PFSK-1 (cell line): ENCODE results near the gene LTBP2.

Experiments used
- FOXP2 ChIP-seq: optimal IDR thresholded peaks from 2 replicates; pipeline ENCODE3; 2011; ENCODE audit warnings: borderline replicate concordance, control low read depth, inconsistent platforms; ENCODE audit not compliant: insufficient read depth; ENCODE audit errors: extremely low read length, extremely low read depth
- POLR2AphosphoS5 ChIP-seq: IDR thresholded peaks from 2 replicates; pipeline ENCODE4 v1.6.1; 2012; ENCODE audit warnings: low read depth, mild to moderate bottlenecking, control low read depth, low read length, moderate library complexity
- REST ChIP-seq, 2 experiments: IDR thresholded peaks; 2 replicates each; pipeline versions ENCODE4 v1.6.1 to v1.8.0; 2011 to 2012; ENCODE audit warnings: low read depth in 2 of 2, low read length in 2 of 2, control low read depth in 1 of 2, inconsistent platforms in 1 of 2, mild to moderate bottlenecking in 1 of 2, moderate library complexity in 1 of 2; ENCODE audit not compliant: insufficient read depth in 1 of 2
- SIN3A ChIP-seq: IDR thresholded peaks from 2 replicates; pipeline ENCODE4 v1.6.1; 2012; ENCODE audit warnings: mild to moderate bottlenecking, low read length, moderate library complexity, borderline replicate concordance; ENCODE audit not compliant: insufficient read depth
- TAF1 ChIP-seq: IDR thresholded peaks from 2 replicates; pipeline ENCODE4 v1.6.1; 2012; ENCODE audit warnings: low read length, control low read depth, borderline replicate concordance; ENCODE audit not compliant: insufficient read depth

Gene LTBP2

GRCh38 chr14:74589291-74589879, 22.7 kb downstream of the LTBP2 start:
- TF ChIP-seq POLR2AphosphoS5 (no peak), REST (IDR thresholded peaks at IDR 0.05; ENCODE audit: insufficient read depth in 1 of 2, low read depth in 2 of 2, low read length in 2 of 2) (no peak), FOXP2 (no peak), TAF1 (no peak), SIN3A (no peak)

- TF ChIP-seq REST (IDR thresholded peaks at IDR 0.05; ENCODE audit: insufficient read depth in 1 of 2, low read depth in 2 of 2, low read length in 2 of 2) (no peak), TAF1 (no peak), SIN3A (no peak), FOXP2 (no peak)
Observed at GRCh38 chr14:74587363-74587707, 24.7 kb downstream of the LTBP2 start.

GRCh38 chr14:74586681-74587362, 25.2 kb downstream of the LTBP2 start:
- TF ChIP-seq FOXP2 (no peak), REST (IDR thresholded peaks at IDR 0.05; ENCODE audit: insufficient read depth in 1 of 2, low read depth in 2 of 2, low read length in 2 of 2) (no peak)

- TF ChIP-seq REST (IDR thresholded peaks at IDR 0.05; ENCODE audit: insufficient read depth in 1 of 2, low read depth in 2 of 2, low read length in 2 of 2) = no peak
- no peak for TF ChIP-seq FOXP2
- TF ChIP-seq SIN3A = no peak
- TF ChIP-seq TAF1 = no peak
- TF ChIP-seq POLR2AphosphoS5 = no peak
Observed at GRCh38 chr14:74585406-74586335, 26.4 kb downstream of the LTBP2 start.
